ENCODE results near the gene LRRC42.
"Not testable (repeated sequence)": the region's sequence is repeated elsewhere in the genome, so short reads cannot be mapped to it uniquely, and the experiment has no call there.

LRRC42 gene

GRCh38 chr1:53975861-53976260 lies 29.7 kb downstream of the LRRC42 start:
- Mint-ChIP-seq H3K27me3 (no peaks in the 10 kb centered on the region), H3K36me3 (peaks cover 9% of the 10 kb centered on the region), H3K27ac (no peak overlapping the region), H3K9me3 (ENCODE audit: low read depth) (no peaks in the 10 kb centered on the region), H3K4me3 (no peak overlapping the region), H3K4me1 (ENCODE audit: low read depth) (no peaks in the 10 kb centered on the region)

GRCh38 chr1:53979712-53980450 lies 33.7 kb downstream of the LRRC42 start:
- H3K27ac Mint-ChIP-seq = no peak overlapping the region

GRCh38 chr1:53981220-53981619 lies 35.1 kb downstream of the LRRC42 start:
- Mint-ChIP-seq H3K4me3 (no peak overlapping the region), H3K4me1 (ENCODE audit: low read depth) (peaks cover 5% of the 10 kb centered on the region), H3K36me3 (no peaks in the 10 kb centered on the region), H3K27me3 (no peaks in the 10 kb centered on the region), H3K9me3 (ENCODE audit: low read depth) (no peaks in the 10 kb centered on the region), H3K27ac (no peak overlapping the region)

More at GRCh38 chr1:53979712-53980450, 33.7 kb downstream of the LRRC42 start:
- H3K4me3 Mint-ChIP-seq = no peak overlapping the region
- no peaks in the 10 kb centered on the region for H3K27me3 Mint-ChIP-seq
- no peaks in the 10 kb centered on the region for H3K4me1 Mint-ChIP-seq (ENCODE audit: low read depth)
- no peaks in the 10 kb centered on the region for H3K36me3 Mint-ChIP-seq
- no peaks in the 10 kb centered on the region for H3K9me3 Mint-ChIP-seq (ENCODE audit: low read depth)

- H3K36me3 Mint-ChIP-seq = no peaks in the 10 kb centered on the region
- H3K27ac Mint-ChIP-seq = no peak overlapping the region
- H3K9me3 Mint-ChIP-seq (ENCODE audit: low read depth) = no peaks in the 10 kb centered on the region
- no peaks in the 10 kb centered on the region for H3K27me3 Mint-ChIP-seq
- no peak overlapping the region for H3K4me3 Mint-ChIP-seq
- H3K4me1 Mint-ChIP-seq (ENCODE audit: low read depth) = peaks cover 13% of the 10 kb centered on the region
Measured at GRCh38 chr1:53982034-53982762, 36.0 kb downstream of the LRRC42 start.

- Mint-ChIP-seq H3K4me1 (ENCODE audit: low read depth) (peaks cover 14% of the 10 kb centered on the region), H3K9me3 (ENCODE audit: low read depth) (no peaks in the 10 kb centered on the region), H3K4me3 (no peak overlapping the region), H3K27ac (no peak overlapping the region), H3K27me3 (no peaks in the 10 kb centered on the region), H3K36me3 (no peaks in the 10 kb centered on the region)
Measured at GRCh38 chr1:53982763-53983104, 36.6 kb downstream of the LRRC42 start.

GRCh38 chr1:53984726-53985125 lies 38.6 kb downstream of the LRRC42 start:
- no peaks in the 10 kb centered on the region for H3K36me3 Mint-ChIP-seq
- no peak overlapping the region for H3K4me3 Mint-ChIP-seq
- H3K27ac Mint-ChIP-seq = no peak overlapping the region
- H3K4me1 Mint-ChIP-seq (ENCODE audit: low read depth) = peaks cover 17% of the 10 kb centered on the region
- H3K9me3 Mint-ChIP-seq (ENCODE audit: low read depth) = no peaks in the 10 kb centered on the region
- no peaks in the 10 kb centered on the region for H3K27me3 Mint-ChIP-seq

- H3K4me3 Mint-ChIP-seq = no peak overlapping the region
- H3K27ac Mint-ChIP-seq = no peak overlapping the region
- no peaks in the 10 kb centered on the region for H3K36me3 Mint-ChIP-seq
- no peaks in the 10 kb centered on the region for H3K27me3 Mint-ChIP-seq
- peaks cover 17% of the 10 kb centered on the region for H3K4me1 Mint-ChIP-seq (ENCODE audit: low read depth)
- H3K9me3 Mint-ChIP-seq (ENCODE audit: low read depth) = no peaks in the 10 kb centered on the region
Measured at GRCh38 chr1:53986458-53986857, 40.3 kb downstream of the LRRC42 start.

GRCh38 chr1:53987880-53988279 lies 41.7 kb downstream of the LRRC42 start:
- Mint-ChIP-seq H3K27me3 (no peaks in the 10 kb centered on the region), H3K4me3 (no peak overlapping the region), H3K36me3 (no peaks in the 10 kb centered on the region), H3K4me1 (ENCODE audit: low read depth) (peaks cover 17% of the 10 kb centered on the region), H3K27ac (no peak overlapping the region), H3K9me3 (ENCODE audit: low read depth) (no peaks in the 10 kb centered on the region)

GRCh38 chr1:53992085-53992874 lies 46.1 kb downstream of the LRRC42 start:
- Mint-ChIP-seq H3K27ac (no peak overlapping the region), H3K4me1 (ENCODE audit: low read depth) (peaks cover 3% of the 10 kb centered on the region), H3K27me3 (no peaks in the 10 kb centered on the region), H3K36me3 (no peaks in the 10 kb centered on the region), H3K4me3 (no peak overlapping the region), H3K9me3 (ENCODE audit: low read depth) (no peaks in the 10 kb centered on the region)

- not testable (repeated sequence) for H3K27me3 Mint-ChIP-seq; H3K4me1 Mint-ChIP-seq (ENCODE audit: low read depth); H3K9me3 Mint-ChIP-seq (ENCODE audit: low read depth); H3K36me3 Mint-ChIP-seq; H3K27ac Mint-ChIP-seq; H3K4me3 Mint-ChIP-seq
Measured at GRCh38 chr1:53994516-53994915, 48.4 kb downstream of the LRRC42 start.

- Mint-ChIP-seq H3K27me3 (no peaks in the 10 kb centered on the region), H3K4me3 (no peak overlapping the region), H3K4me1 (ENCODE audit: low read depth) (no peaks in the 10 kb centered on the region), H3K27ac (no peak overlapping the region), H3K36me3 (no peaks in the 10 kb centered on the region), H3K9me3 (ENCODE audit: low read depth) (no peaks in the 10 kb centered on the region)
Measured at GRCh38 chr1:53995683-53996082, 49.5 kb downstream of the LRRC42 start.

- Mint-ChIP-seq H3K27me3 (no peaks in the 10 kb centered on the region), H3K9me3 (ENCODE audit: low read depth) (no peaks in the 10 kb centered on the region)
Measured at GRCh38 chr1:53998223-53998622, 52.1 kb downstream of the LRRC42 start.

GRCh38 chr1:53999920-54000319 lies 53.8 kb downstream of the LRRC42 start:
- Mint-ChIP-seq H3K27ac (no peak overlapping the region), H3K9me3 (ENCODE audit: low read depth) (no peaks in the 10 kb centered on the region), H3K36me3 (no peaks in the 10 kb centered on the region), H3K4me3 (no peak overlapping the region), H3K4me1 (ENCODE audit: low read depth) (no peaks in the 10 kb centered on the region), H3K27me3 (no peaks in the 10 kb centered on the region)

More at GRCh38 chr1:53998223-53998622, 52.1 kb downstream of the LRRC42 start:
- Mint-ChIP-seq H3K36me3 (no peaks in the 10 kb centered on the region), H3K27ac (no peak overlapping the region), H3K4me3 (no peak overlapping the region), H3K4me1 (ENCODE audit: low read depth) (no peaks in the 10 kb centered on the region)

- Mint-ChIP-seq H3K27ac (no peak overlapping the region), H3K27me3 (no peaks in the 10 kb centered on the region), H3K4me1 (ENCODE audit: low read depth) (no peaks in the 10 kb centered on the region), H3K9me3 (ENCODE audit: low read depth) (no peaks in the 10 kb centered on the region), H3K4me3 (no peak overlapping the region), H3K36me3 (no peaks in the 10 kb centered on the region)
Measured at GRCh38 chr1:54001591-54001990, 55.4 kb downstream of the LRRC42 start.

- Mint-ChIP-seq H3K4me3 (no peak overlapping the region), H3K27ac (no peak overlapping the region), H3K9me3 (ENCODE audit: low read depth) (no peaks in the 10 kb centered on the region), H3K36me3 (no peaks in the 10 kb centered on the region), H3K4me1 (ENCODE audit: low read depth) (no peaks in the 10 kb centered on the region), H3K27me3 (no peaks in the 10 kb centered on the region)
Measured at GRCh38 chr1:54002544-54003248, 56.5 kb downstream of the LRRC42 start.

All from activated naive CD8-positive, alpha-beta T cell (primary cell).